HG03139 (cell line): ENCODE data around the gene GLCE.

ENCODE experiments used
- ATAC-seq: cut with Tn5 transposase; IDR thresholded peaks from one replicate; pipeline ENCODE4 v1.9.1; 2021; ENCODE audit not compliant: unreplicated experiment

The GLCE gene

GRCh38 chr15:69315402-69316110 lies 155.1 kb downstream of the GLCE start:
- no peak for ATAC-seq

DNA sequence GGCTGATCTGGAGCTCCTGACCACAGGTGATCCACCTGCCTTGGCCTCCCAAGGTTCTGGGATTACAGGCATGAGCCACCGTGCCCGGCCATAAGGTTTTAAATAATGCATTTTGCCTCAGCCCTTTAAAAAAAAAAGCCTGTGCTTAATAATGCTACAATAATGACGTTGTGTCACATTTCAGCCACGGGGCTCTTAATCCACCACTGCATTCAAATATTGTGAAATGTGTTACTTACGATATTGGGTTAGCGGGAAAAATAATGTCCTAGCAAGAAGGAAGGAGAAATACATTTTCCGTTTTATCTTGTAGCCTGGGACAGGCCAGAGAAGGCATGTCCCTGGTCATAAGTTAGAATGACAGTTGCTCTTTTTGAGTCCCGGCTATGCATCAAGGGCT lies 155.9 kb downstream of the GLCE start:
- ATAC-seq = no peak

DNA sequence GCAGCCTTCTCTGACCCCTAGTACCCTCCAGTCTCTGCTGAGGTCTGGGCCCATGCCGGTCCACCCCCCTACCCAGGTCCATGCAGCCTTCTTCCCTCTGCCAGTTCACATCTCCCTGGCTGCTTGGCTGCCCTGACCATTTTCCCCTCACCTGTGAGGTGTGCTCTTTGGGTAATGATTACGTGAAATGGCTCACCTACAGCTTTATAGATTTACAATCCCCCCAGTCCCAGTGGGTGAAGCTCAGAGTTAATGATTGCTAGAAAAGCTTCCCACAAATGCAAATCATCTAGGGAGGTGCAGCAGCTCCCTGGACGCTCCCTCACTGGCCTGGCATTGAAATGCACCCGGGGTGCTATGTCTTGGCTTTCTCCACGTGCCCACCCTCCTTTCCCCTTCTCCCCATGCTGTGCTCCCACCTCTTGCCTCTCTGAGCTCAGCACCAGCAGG lies 157.0 kb downstream of the GLCE start:
- ATAC-seq = no peak

DNA sequence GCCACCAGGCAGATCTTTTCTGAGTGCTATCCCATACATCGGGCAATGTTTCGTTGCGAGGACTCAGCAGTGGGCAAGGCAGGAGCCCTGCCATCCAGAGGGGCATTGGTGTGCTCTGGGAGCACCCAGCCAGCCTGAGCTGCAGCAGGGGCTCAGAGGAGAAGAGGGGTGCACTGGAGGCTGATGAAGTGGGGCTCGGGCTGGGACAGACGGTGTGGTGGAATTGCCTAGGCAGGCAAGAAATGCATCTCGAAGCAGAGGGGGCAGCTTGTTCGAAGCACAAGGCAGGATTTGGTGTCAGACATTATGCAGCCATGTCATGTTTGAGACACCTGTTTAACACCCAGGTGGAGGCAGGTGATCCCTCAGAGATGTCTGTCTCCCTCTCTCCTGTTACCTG lies 157.6 kb downstream of the GLCE start:
- ATAC-seq = no peak

GRCh38 chr15:69319384-69320375 lies 159.2 kb downstream of the GLCE start:
- ATAC-seq = no peak

- no peak for ATAC-seq
Measured at GRCh38 chr15:69320977-69321554, 160.6 kb downstream of the GLCE start.
